HCT116 (cell line): ENCODE data around the gene CD72. TPM values are rescaled to one million over a fixed set of nuclear protein-coding genes. Genes with fewer than 3 reads are reported as not detected.

Experiments
- ATAC-seq: fragments of 200-7000 bp; cut with Tn5 transposase; 2 replicates; pipeline ENCODE4 v1.9.1; 2020; ENCODE audit warnings: mild to moderate bottlenecking, moderate library complexity
- BruUV-seq: library from RNA; stranded (reverse); fragments of 400-500 nt; replicated peaks from 2 replicates; lab custom pipeline; 2021; lab: Mats Ljungman, UMichigan
- CTCF ChIA-PET: fragments of 300-600 bp; sonication (Branson Sonifier 250); formaldehyde crosslinking; loops from one replicate; lab custom pipeline; 2021; ENCODE audit warnings: antibody characterized with exemption; lab: Charles Lee
- POLR2A ChIA-PET: fragments of 300-600, 350-600 bp; sonication (Branson Sonifier 250); formaldehyde crosslinking; loops from one replicate; lab custom pipeline; 2021; ENCODE audit warnings: antibody characterized with exemption; lab: Charles Lee
- RAD21 ChIA-PET, 2 experiments: fragments of 300-600 bp; sonication (Branson Sonifier 250); formaldehyde crosslinking; loops; one replicate each; lab custom pipeline; 2023; ENCODE audit warnings: low total read pairs in 2 of 2; ENCODE audit not compliant: uncharacterized antibody in 2 of 2, unreplicated experiment in 2 of 2, low non-redundant PET in 1 of 2; lab: Charles Lee
- DNase-seq: peaks from one replicate; pipeline ENCODE4 v3.0.0-alpha.2; 2010; ENCODE audit warnings: low read depth, low spot score
- H2AFZ ChIP-seq: fragments of 200-600 bp; shearing (Covaris generic), sonication (generic); 2 replicates; pipeline ENCODE4 v1.6.1; 2017; ENCODE audit warnings: low read depth, mixed run types, mixed read lengths, antibody characterized with exemption, low read length; ENCODE audit not compliant: poor library complexity, severe bottlenecking
- H3K27ac ChIP-seq: 2 replicates; pipeline ENCODE4 v1.5.1; 2012; ENCODE audit warnings: low read depth, low read length
- H3K27me3 ChIP-seq: fragments of 200-600 bp; sonication (generic); 2 replicates; pipeline ENCODE4 v1.6.1; 2016; ENCODE audit warnings: mixed run types, low read length, mixed read lengths; ENCODE audit not compliant: insufficient read depth
- H3K36me3 ChIP-seq, 2 experiments: fragments of 200-500 bp in 1 of 2; fragments of 200-600 bp in 1 of 2; sonication (Bioruptor generic) in 1 of 2; sonication (generic) in 1 of 2; 2 replicates each; pipeline versions ENCODE4 v1.5.1 to v1.6.1; 2014 to 2016; ENCODE audit warnings: low read length in 2 of 2, inconsistent platforms in 1 of 2, mixed read lengths in 1 of 2, mixed run types in 1 of 2; ENCODE audit not compliant: insufficient read depth in 2 of 2, control insufficient read depth in 1 of 2
- H3K4me1 ChIP-seq, 2 experiments: fragments of 200-600 bp in 1 of 2; sonication (generic) in 1 of 2; 2 replicates each; pipeline versions ENCODE4 v1.5.1 to v1.6.1; 2012 to 2017; ENCODE audit warnings: low read length in 2 of 2, inconsistent platforms in 1 of 2, mild to moderate bottlenecking in 1 of 2, mixed read lengths in 1 of 2, mixed run types in 1 of 2, moderate library complexity in 1 of 2; ENCODE audit not compliant: insufficient read depth in 2 of 2, control insufficient read depth in 1 of 2
- H3K4me2 ChIP-seq: fragments of 200-600 bp; sonication (generic); 2 replicates; pipeline ENCODE4 v1.6.1; 2017; ENCODE audit warnings: mixed run types, low read length, mixed read lengths
- H3K4me3 ChIP-seq, 2 experiments: fragments of 200-600 bp in 1 of 2; sonication (generic) in 1 of 2; replicated peaks in 1 of 2; 2 replicates each; pipeline ENCODE4 v1.5.1; 2011 to 2016; ENCODE audit warnings: low read length in 2 of 2, control low read depth in 1 of 2, low read depth in 1 of 2, mild to moderate bottlenecking in 1 of 2, mixed read lengths in 1 of 2, mixed run types in 1 of 2
- H3K79me2 ChIP-seq: fragments of 200-600 bp; sonication (generic); 2 replicates; pipeline ENCODE4 v1.6.1; 2017; ENCODE audit warnings: mild to moderate bottlenecking, mixed run types, low read length, moderate library complexity, mixed read lengths; ENCODE audit not compliant: insufficient read depth
- H3K9ac ChIP-seq: fragments of 200-600 bp; sonication (generic); 2 replicates; pipeline ENCODE4 v1.6.1; 2016; ENCODE audit warnings: low read length, mixed read lengths
- H3K9me2 ChIP-seq: fragments of 200-600 bp; sonication (generic), shearing (Covaris generic); 2 replicates; pipeline ENCODE4 v1.6.1; 2017; ENCODE audit warnings: mixed run types, mild to moderate bottlenecking, moderate library complexity; ENCODE audit not compliant: insufficient read depth
- H3K9me3 ChIP-seq, 2 experiments: fragments of 200-500 bp in 1 of 2; fragments of 200-600 bp in 1 of 2; sonication (Bioruptor generic) in 1 of 2; sonication (generic) in 1 of 2; 2 replicates each; pipeline ENCODE4 v1.6.1; 2014 to 2017; ENCODE audit warnings: low read length in 2 of 2, mixed read lengths in 2 of 2, inconsistent platforms in 1 of 2, low read depth in 1 of 2, mild to moderate bottlenecking in 1 of 2, mixed run types in 1 of 2, moderate library complexity in 1 of 2; ENCODE audit not compliant: control insufficient read depth in 1 of 2, insufficient read depth in 1 of 2
- H4K20me1 ChIP-seq: fragments of 200-600 bp; sonication (generic), shearing (Covaris generic); 2 replicates; pipeline ENCODE4 v1.6.1; 2017; ENCODE audit warnings: mixed run types, mild to moderate bottlenecking, moderate library complexity; ENCODE audit not compliant: insufficient read depth
- CBX3 ChIP-seq: IDR thresholded peaks from 2 replicates; pipeline ENCODE4 v1.6.1; 2012; ENCODE audit warnings: low read depth
- EGR1 ChIP-seq: IDR thresholded peaks from 2 replicates; pipeline ENCODE4 v1.6.1; 2012; ENCODE audit warnings: low read depth
- EZH2 ChIP-seq: fragments of 200-600 bp; sonication (generic); IDR thresholded peaks from 2 replicates; pipeline ENCODE4 v1.6.1; 2017; ENCODE audit warnings: antibody characterized with exemption, mixed run types
- JUND ChIP-seq: IDR thresholded peaks from 2 replicates; pipeline ENCODE4 v1.6.1; 2012
- POLR2A ChIP-seq: IDR thresholded peaks from 2 replicates; pipeline ENCODE4 v1.7.0; 2011; ENCODE audit warnings: borderline replicate concordance; ENCODE audit not compliant: insufficient read depth, insufficient read length; ENCODE audit errors: extremely low read depth
- SIN3A ChIP-seq: IDR thresholded peaks from 2 replicates; pipeline ENCODE4 v1.6.1; 2012; ENCODE audit warnings: low read depth
- SP1 ChIP-seq: IDR thresholded peaks from 2 replicates; pipeline ENCODE4 v1.6.1; 2012; ENCODE audit warnings: low read depth
- SRF ChIP-seq: IDR thresholded peaks from 2 replicates; pipeline ENCODE4 v1.6.1; 2012; ENCODE audit warnings: low read depth
- TCF7L2 ChIP-seq: IDR thresholded peaks from 2 replicates; pipeline ENCODE4 v1.7.0; 2011; ENCODE audit warnings: borderline replicate concordance, inconsistent platforms; ENCODE audit not compliant: insufficient read depth, insufficient read length; ENCODE audit errors: extremely low read depth
- YY1 ChIP-seq: IDR thresholded peaks from 2 replicates; pipeline ENCODE4 v1.6.1; 2011; ENCODE audit warnings: low read length, low read depth, moderate library complexity, mild to moderate bottlenecking; ENCODE audit not compliant: insufficient replicate concordance; ENCODE audit errors: extremely low read depth
- ZBTB33 ChIP-seq: IDR thresholded peaks from 2 replicates; pipeline ENCODE4 v1.6.1; 2011; ENCODE audit warnings: mild to moderate bottlenecking, low read length, moderate library complexity; ENCODE audit not compliant: insufficient replicate concordance; ENCODE audit errors: extremely low read depth
- ZFX ChIP-seq: fragments of 450-650 bp; IDR thresholded peaks from 2 replicates; pipeline ENCODE4 v1.6.1; 2017
- ZNF274 ChIP-seq: fragments of 200-500 bp; sonication (Bioruptor generic); IDR thresholded peaks from 2 replicates; pipeline ENCODE4 v1.6.1; 2014; ENCODE audit warnings: mild to moderate bottlenecking, low read depth, low read length, inconsistent platforms
- intact Hi-C: fragments of 100-400 bp; cut with micrococcal nuclease; formaldehyde crosslinking; loops from 2 replicates; pipeline ENCODE4 v1.10.0; 2022
- total RNA-seq: library from RNA; stranded (reverse); gene quantifications from one replicate; pipeline ENCODE4 v1.2.1, GENCODE V29; 2021; ENCODE audit not compliant: unreplicated experiment
- TF ChIP-seq, protein P1 (sequence below), 3 experiments: fragments of 200-600 bp in 1 of 3; sonication (generic) in 1 of 3; IDR thresholded peaks in 2 of 3; conservative IDR thresholded peaks in 1 of 3; 2 replicates each; pipeline ENCODE4 v1.5.1; 2012 to 2017; ENCODE audit warnings: low read depth in 2 of 3, low read length in 2 of 3, antibody characterized with exemption in 1 of 3, borderline replicate concordance in 1 of 3, control low read depth in 1 of 3, mild to moderate bottlenecking in 1 of 3, mixed read lengths in 1 of 3, mixed run types in 1 of 3, moderate library complexity in 1 of 3; ENCODE audit not compliant: insufficient read depth in 1 of 3
- TF ChIP-seq, protein P2 (sequence below): IDR thresholded peaks from 2 replicates; pipeline ENCODE4 v1.6.1; 2012; ENCODE audit warnings: low read depth
- TF ChIP-seq, protein P3 (sequence below): IDR thresholded peaks from 2 replicates; pipeline ENCODE4 v1.6.1; 2012

The CD72 gene
- total RNA-seq, 1 experiment from 2014 or later, result 1.6 TPM

DNA sequence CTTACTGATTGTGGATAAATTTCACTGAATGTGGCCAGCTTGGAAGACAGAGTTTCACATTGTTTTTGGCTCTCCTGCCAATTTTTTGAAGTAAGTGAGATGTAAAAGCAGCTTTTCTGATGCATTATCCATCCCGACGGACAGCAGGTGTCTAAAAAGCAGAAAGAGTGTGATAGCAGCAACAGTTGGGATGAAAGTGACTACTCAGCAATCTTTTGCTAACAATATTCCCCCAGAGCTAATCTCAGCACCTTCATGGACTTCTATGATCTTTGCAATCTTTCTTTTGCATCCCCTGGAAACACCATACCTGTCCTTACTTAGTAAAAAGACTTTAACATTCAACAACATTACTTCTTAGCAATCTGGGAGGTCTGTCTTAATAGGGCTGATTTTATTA is 5.4 kb downstream of the CD72 start:
- no peaks in the 10 kb centered on the region for H3K4me1 ChIP-seq
- TF ChIP-seq SP1 (no peak), ZBTB33 (no peak), ZNF274 (no peak), CBX3 (no peak), TCF7L2 (no peak), POLR2A (no peak), YY1 (no peak), JUND (no peak), EZH2 (no peak), SRF (no peak), ZFX (no peak), SIN3A (no peak), EGR1 (no peak)
- TF ChIP-seq, protein P1, sequence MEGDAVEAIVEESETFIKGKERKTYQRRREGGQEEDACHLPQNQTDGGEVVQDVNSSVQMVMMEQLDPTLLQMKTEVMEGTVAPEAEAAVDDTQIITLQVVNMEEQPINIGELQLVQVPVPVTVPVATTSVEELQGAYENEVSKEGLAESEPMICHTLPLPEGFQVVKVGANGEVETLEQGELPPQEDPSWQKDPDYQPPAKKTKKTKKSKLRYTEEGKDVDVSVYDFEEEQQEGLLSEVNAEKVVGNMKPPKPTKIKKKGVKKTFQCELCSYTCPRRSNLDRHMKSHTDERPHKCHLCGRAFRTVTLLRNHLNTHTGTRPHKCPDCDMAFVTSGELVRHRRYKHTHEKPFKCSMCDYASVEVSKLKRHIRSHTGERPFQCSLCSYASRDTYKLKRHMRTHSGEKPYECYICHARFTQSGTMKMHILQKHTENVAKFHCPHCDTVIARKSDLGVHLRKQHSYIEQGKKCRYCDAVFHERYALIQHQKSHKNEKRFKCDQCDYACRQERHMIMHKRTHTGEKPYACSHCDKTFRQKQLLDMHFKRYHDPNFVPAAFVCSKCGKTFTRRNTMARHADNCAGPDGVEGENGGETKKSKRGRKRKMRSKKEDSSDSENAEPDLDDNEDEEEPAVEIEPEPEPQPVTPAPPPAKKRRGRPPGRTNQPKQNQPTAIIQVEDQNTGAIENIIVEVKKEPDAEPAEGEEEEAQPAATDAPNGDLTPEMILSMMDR (IDR thresholded peaks at IDR 0.05 in 2 of 3, conservative IDR thresholded peaks at IDR 0.05 in 1 of 3; ENCODE audit: borderline replicate concordance in 1 of 3, insufficient read depth in 1 of 3, low read depth in 2 of 3, low read length in 2 of 3), result no peak
- TF ChIP-seq, protein P2, sequence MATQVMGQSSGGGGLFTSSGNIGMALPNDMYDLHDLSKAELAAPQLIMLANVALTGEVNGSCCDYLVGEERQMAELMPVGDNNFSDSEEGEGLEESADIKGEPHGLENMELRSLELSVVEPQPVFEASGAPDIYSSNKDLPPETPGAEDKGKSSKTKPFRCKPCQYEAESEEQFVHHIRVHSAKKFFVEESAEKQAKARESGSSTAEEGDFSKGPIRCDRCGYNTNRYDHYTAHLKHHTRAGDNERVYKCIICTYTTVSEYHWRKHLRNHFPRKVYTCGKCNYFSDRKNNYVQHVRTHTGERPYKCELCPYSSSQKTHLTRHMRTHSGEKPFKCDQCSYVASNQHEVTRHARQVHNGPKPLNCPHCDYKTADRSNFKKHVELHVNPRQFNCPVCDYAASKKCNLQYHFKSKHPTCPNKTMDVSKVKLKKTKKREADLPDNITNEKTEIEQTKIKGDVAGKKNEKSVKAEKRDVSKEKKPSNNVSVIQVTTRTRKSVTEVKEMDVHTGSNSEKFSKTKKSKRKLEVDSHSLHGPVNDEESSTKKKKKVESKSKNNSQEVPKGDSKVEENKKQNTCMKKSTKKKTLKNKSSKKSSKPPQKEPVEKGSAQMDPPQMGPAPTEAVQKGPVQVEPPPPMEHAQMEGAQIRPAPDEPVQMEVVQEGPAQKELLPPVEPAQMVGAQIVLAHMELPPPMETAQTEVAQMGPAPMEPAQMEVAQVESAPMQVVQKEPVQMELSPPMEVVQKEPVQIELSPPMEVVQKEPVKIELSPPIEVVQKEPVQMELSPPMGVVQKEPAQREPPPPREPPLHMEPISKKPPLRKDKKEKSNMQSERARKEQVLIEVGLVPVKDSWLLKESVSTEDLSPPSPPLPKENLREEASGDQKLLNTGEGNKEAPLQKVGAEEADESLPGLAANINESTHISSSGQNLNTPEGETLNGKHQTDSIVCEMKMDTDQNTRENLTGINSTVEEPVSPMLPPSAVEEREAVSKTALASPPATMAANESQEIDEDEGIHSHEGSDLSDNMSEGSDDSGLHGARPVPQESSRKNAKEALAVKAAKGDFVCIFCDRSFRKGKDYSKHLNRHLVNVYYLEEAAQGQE, result no peak
- TF ChIP-seq, protein P3, sequence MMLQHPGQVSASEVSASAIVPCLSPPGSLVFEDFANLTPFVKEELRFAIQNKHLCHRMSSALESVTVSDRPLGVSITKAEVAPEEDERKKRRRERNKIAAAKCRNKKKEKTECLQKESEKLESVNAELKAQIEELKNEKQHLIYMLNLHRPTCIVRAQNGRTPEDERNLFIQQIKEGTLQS, result no peak
- TF ChIP-seq, all 23 proteins: peak for 0
- no peaks in the 10 kb centered on the region for H3K79me2 ChIP-seq
- no peak overlapping the region for H3K4me2 ChIP-seq
- H3K9ac ChIP-seq, result no peak overlapping the region
- ChIA-PET RAD21 (no interaction called here), POLR2A (no interaction called here), CTCF (interaction anchor here (1.1 kb wide), 1 partner anchor 9 kb away, joined by 3 read pairs; no protein-coding TSS in a partner anchor)
- H3K9me2 ChIP-seq, result no peaks in the 10 kb centered on the region
- H3K27ac ChIP-seq, result no peak overlapping the region
- no TSS peak for BruUV-seq
- H3K4me3 ChIP-seq, result no peak overlapping the region
- H3K27me3 ChIP-seq, result no peaks in the 10 kb centered on the region
- intact Hi-C loops, result no loop called here
- peaks cover 3 to 10% of the 10 kb centered on the region in 2 experiments; a peak in 3 of 4 replicates for H3K36me3 ChIP-seq
- no peak overlapping the region for H2AFZ ChIP-seq
- ATAC-seq, result no peak
- no peak for DNase-seq
- H4K20me1 ChIP-seq, result no peaks in the 10 kb centered on the region
- H3K9me3 ChIP-seq, result no peaks in the 10 kb centered on the region
